ENCODE data around the gene KATNA1. TPM values are rescaled to one million over a fixed set of nuclear protein-coding genes. Genes with fewer than 3 reads are reported as not detected.

KATNA1 gene
- total and polyA plus RNA-seq, 9 of the 15 experiments (the other 6 are each of a cell fraction or from before 2014, with no cell fraction given), result 22.5 to 76.9 (median 45.0) TPM

- TF ChIP-seq CEBPG (CRISPR knock-in tag; IDR thresholded peaks at IDR 0.05) (peak; percentile 37; the same call in 1 of the 2 replicates), CEBPG (tag; conservative IDR thresholded peaks at IDR 0.05 in 1 of 2, IDR thresholded peaks at IDR 0.05 in 1 of 2) (no peak), DACH1 (IDR thresholded peaks at IDR 0.05; ENCODE audit: partially characterized antibody) (no peak), POLR2A (conservative IDR thresholded peaks at IDR 0.05) (peak; percentile 94), TBL1XR1 (IDR thresholded peaks at IDR 0.05; ENCODE audit: low read length in 2 of 2) (peak; percentile 21 to 66; a peak in 2 of 4 replicates), ZNF707 (CRISPR knock-in tag; conservative IDR thresholded peaks at IDR 0.05) (no peak), ZNF668 (CRISPR knock-in tag; IDR thresholded peaks at IDR 0.05) (0 out of 2 replicates have a peak, but pooled peaks have one; percentile 48), CSDE1 (IDR thresholded peaks at IDR 0.05) (no peak), ZC3H11A (IDR thresholded peaks at IDR 0.05; ENCODE audit: low read depth, low read length) (no peak; the same call in 1 of the 2 replicates), DPF2 (IDR thresholded peaks at IDR 0.05) (no peak; the same call in 1 of the 2 replicates), ZNF512 (tag; IDR thresholded peaks at IDR 0.05) (no peak), ZNF717 (CRISPR knock-in tag; IDR thresholded peaks at IDR 0.05) (no peak), BRD9 (IDR thresholded peaks at IDR 0.05; ENCODE audit: low read depth, partially characterized antibody) (peak; percentile 62), HDAC6 (IDR thresholded peaks at IDR 0.05; ENCODE audit: low read depth, low read length) (no peak), RB1 (IDR thresholded peaks at IDR 0.05; ENCODE audit: low read depth) (peak; percentile 95), ZNF23 (CRISPR knock-in tag; IDR thresholded peaks at IDR 0.05) (no peak), ZNF224 (CRISPR knock-in tag; IDR thresholded peaks at IDR 0.05) (peak; percentile 93), MEIS2 (IDR thresholded peaks at IDR 0.05; ENCODE audit: partially characterized antibody) (peak; percentile 81), MAFG (tag; conservative IDR thresholded peaks at IDR 0.05) (no peak), HMG20A (CRISPR knock-in tag; conservative IDR thresholded peaks at IDR 0.05) (no peak), ZBTB33 (CRISPR knock-in tag; IDR thresholded peaks at IDR 0.05) (peak; percentile 91), ZNF124 (CRISPR knock-in tag; IDR thresholded peaks at IDR 0.05) (no peak)
- TF ChIP-seq, protein P1, sequence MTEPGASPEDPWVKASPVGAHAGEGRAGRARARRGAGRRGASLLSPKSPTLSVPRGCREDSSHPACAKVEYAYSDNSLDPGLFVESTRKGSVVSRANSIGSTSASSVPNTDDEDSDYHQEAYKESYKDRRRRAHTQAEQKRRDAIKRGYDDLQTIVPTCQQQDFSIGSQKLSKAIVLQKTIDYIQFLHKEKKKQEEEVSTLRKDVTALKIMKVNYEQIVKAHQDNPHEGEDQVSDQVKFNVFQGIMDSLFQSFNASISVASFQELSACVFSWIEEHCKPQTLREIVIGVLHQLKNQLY (CRISPR knock-in tag; conservative IDR thresholded peaks at IDR 0.05), result 0 out of 4 replicates have a peak, but pooled peaks of 1 of the 2 experiments have one; percentile 26
These were observed at the start of gene KATNA1 (continued) for GRCh38 chr6:149648148-149649145.
